Measurements from ENCODE around the gene COX20. TPM values are rescaled to one million over a fixed set of nuclear protein-coding genes. Genes with fewer than 3 reads are reported as not detected.

The COX20 gene
- polyA plus RNA-seq, 1 donor (not counting 4 experiments of a cell fraction or from before 2014, with no cell fraction given), result 66.1 TPM

DNA sequence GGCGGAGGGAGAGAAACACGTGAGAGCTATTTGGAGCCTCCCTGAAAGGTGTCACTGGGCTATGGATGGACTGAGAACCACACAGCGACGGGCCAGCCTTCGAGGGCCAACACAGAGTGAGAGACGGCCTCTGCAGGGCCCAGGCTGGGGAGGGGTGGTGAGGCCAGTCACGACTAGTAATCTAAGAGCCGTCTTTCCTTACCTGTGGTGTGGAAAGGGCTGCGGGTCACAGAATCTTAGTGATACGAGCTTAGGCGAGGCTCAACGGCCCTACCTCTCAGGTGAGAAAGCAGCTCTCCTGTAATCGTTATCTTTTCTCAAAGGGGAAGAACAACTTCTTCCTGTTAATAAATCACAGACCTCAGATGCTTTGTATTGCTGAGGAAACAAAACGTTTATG, 33.4 kb upstream of the COX20 start:
- FAIRE-seq (no peak), DNase-seq (ENCODE audit: low read depth, low spot score) (no peak)
- Histone ChIP-seq H3K27ac (ENCODE audit: control insufficient read depth, insufficient read depth, low read length) (no peak overlapping the region), H3K4me3 (ENCODE audit: control insufficient read depth in 2 of 3, extremely low read depth in 1 of 3, insufficient read depth in 2 of 3, low read depth in 1 of 3, low read length in 3 of 3) (no peak overlapping the region), H4K20me1 (ENCODE audit: control insufficient read depth, extremely low read depth, insufficient read depth, low read length) (no peaks in the 10 kb centered on the region), H3K4me1 (ENCODE audit: control insufficient read depth, extremely low read depth, insufficient read depth, low read length) (no peaks in the 10 kb centered on the region), H3K79me2 (ENCODE audit: control insufficient read depth, insufficient read depth, low read length) (no peaks in the 10 kb centered on the region), H3K36me3 (ENCODE audit: control insufficient read depth in 2 of 2, extremely low read depth in 1 of 2, insufficient read depth in 2 of 2, low read length in 2 of 2) (no peaks in the 10 kb centered on the region), H2AFZ (ENCODE audit: control insufficient read depth, low read length) (no peak overlapping the region), H3K4me2 (ENCODE audit: control insufficient read depth, extremely low read depth, insufficient read depth, low read depth, low read length) (no peak overlapping the region), H3K9me3 (ENCODE audit: control insufficient read depth, low read depth, low read length) (no peaks in the 10 kb centered on the region), H3K27me3 (ENCODE audit: control insufficient read depth, extremely low read depth, insufficient read depth, low read length) (no peaks in the 10 kb centered on the region), H3K9ac (ENCODE audit: control insufficient read depth, extremely low read depth, insufficient read depth, low read length) (no peak overlapping the region), H3K9me1 (ENCODE audit: control insufficient read depth, extremely low read depth, insufficient read depth, low read length) (no peaks in the 10 kb centered on the region)
- TF ChIP-seq, protein P1, sequence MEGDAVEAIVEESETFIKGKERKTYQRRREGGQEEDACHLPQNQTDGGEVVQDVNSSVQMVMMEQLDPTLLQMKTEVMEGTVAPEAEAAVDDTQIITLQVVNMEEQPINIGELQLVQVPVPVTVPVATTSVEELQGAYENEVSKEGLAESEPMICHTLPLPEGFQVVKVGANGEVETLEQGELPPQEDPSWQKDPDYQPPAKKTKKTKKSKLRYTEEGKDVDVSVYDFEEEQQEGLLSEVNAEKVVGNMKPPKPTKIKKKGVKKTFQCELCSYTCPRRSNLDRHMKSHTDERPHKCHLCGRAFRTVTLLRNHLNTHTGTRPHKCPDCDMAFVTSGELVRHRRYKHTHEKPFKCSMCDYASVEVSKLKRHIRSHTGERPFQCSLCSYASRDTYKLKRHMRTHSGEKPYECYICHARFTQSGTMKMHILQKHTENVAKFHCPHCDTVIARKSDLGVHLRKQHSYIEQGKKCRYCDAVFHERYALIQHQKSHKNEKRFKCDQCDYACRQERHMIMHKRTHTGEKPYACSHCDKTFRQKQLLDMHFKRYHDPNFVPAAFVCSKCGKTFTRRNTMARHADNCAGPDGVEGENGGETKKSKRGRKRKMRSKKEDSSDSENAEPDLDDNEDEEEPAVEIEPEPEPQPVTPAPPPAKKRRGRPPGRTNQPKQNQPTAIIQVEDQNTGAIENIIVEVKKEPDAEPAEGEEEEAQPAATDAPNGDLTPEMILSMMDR (optimal IDR thresholded peaks at IDR 0.05 in 1 of 3, IDR thresholded peaks at IDR 0.05 in 1 of 3, conservative IDR thresholded peaks at IDR 0.05 in 1 of 3; ENCODE audit: extremely low read depth in 1 of 3, insufficient read depth in 2 of 3, low read length in 3 of 3), result no peak
- TF ChIP-seq EZH2 (IDR thresholded peaks at IDR 0.05; ENCODE audit: low read length), result no peak
- dilution Hi-C loops (cut with MboI; ENCODE audit: extremely low pct_ligation_motif_present, low sequenced_read_pairs), result no loop called here

DNA sequence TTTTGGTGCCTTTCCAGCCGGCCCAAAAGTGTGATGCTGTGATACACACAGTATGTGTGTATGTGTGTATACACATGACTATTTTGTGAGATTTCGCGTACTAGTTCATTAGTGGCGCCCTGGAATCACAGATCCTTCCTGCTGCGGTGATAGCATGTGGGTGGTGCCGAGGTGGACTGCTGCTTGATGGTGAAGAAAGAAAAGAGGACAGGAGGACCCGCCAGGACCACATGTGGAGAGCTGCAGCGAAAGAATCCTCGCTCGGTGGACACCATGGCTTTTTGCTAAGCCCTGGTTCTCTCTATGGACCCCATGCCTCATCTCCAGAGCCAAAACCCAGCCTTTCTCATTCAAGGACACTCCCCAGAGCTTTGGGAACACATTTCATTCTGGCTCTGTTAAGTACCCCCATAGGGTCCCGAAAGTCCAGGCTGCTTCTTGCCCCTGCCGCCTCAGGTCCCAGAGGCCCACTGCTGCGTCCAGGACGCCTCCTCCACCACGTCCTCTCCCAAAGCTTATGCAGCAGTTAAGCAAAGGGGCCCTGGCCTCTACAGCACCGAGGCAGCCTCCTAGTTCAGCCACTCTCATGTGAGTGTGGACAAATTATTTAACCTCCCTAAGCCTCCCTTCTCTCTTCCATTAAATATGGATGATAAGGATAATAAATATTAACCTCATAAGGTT, 32.8 kb upstream of the COX20 start:
- H3K4me2 ChIP-seq (ENCODE audit: control insufficient read depth, extremely low read depth, insufficient read depth, low read depth, low read length), result no peak overlapping the region
- FAIRE-seq (no peak), DNase-seq (ENCODE audit: low read depth, low spot score) (no peak)
- H2AFZ ChIP-seq (ENCODE audit: control insufficient read depth, low read length), result no peak overlapping the region
- TF ChIP-seq, protein P1 (optimal IDR thresholded peaks at IDR 0.05 in 1 of 3, IDR thresholded peaks at IDR 0.05 in 1 of 3, conservative IDR thresholded peaks at IDR 0.05 in 1 of 3; ENCODE audit: extremely low read depth in 1 of 3, insufficient read depth in 2 of 3, low read length in 3 of 3), result no peak
- TF ChIP-seq EZH2 (IDR thresholded peaks at IDR 0.05; ENCODE audit: low read length), result no peak
- no peaks in the 10 kb centered on the region for H3K36me3 ChIP-seq (ENCODE audit: control insufficient read depth in 2 of 2, extremely low read depth in 1 of 2, insufficient read depth in 2 of 2, low read length in 2 of 2)
- no peaks in the 10 kb centered on the region for H3K9me1 ChIP-seq (ENCODE audit: control insufficient read depth, extremely low read depth, insufficient read depth, low read length)
- no peaks in the 10 kb centered on the region for H4K20me1 ChIP-seq (ENCODE audit: control insufficient read depth, extremely low read depth, insufficient read depth, low read length)
- H3K79me2 ChIP-seq (ENCODE audit: control insufficient read depth, insufficient read depth, low read length), result no peaks in the 10 kb centered on the region
- dilution Hi-C loops (cut with MboI; ENCODE audit: extremely low pct_ligation_motif_present, low sequenced_read_pairs), result no loop called here
- no peaks in the 10 kb centered on the region for H3K9me3 ChIP-seq (ENCODE audit: control insufficient read depth, low read depth, low read length)
- H3K9ac ChIP-seq (ENCODE audit: control insufficient read depth, extremely low read depth, insufficient read depth, low read length), result no peak overlapping the region
- no peaks in the 10 kb centered on the region for H3K27me3 ChIP-seq (ENCODE audit: control insufficient read depth, extremely low read depth, insufficient read depth, low read length)
- no peak overlapping the region for H3K4me3 ChIP-seq (ENCODE audit: control insufficient read depth in 2 of 3, extremely low read depth in 1 of 3, insufficient read depth in 2 of 3, low read depth in 1 of 3, low read length in 3 of 3)
- H3K27ac ChIP-seq (ENCODE audit: control insufficient read depth, insufficient read depth, low read length), result no peak overlapping the region
- no peaks in the 10 kb centered on the region for H3K4me1 ChIP-seq (ENCODE audit: control insufficient read depth, extremely low read depth, insufficient read depth, low read length)

All from keratinocyte (primary cell).